Stimulated activated CD8-positive, alpha-beta memory T cell treated with anti-CD3 and anti-CD28 coated beads, Interleukin-2, amount 100 ng/mL, for 1 hour (primary cell): ENCODE data around the gene STK39.
"Not testable (repeated sequence)": the region's sequence is repeated elsewhere in the genome, so short reads cannot be mapped to it uniquely, and the experiment has no call there.

Experiments used
- DNase-seq, 2 donors: peaks; one replicate each; pipeline ENCODE4 v3.0.0-alpha.2; 2020; ENCODE audit warnings: low read depth in 2 of 2

STK39 gene

GRCh38 chr2:168087401-168087800, 160.0 kb downstream of the STK39 start:
- DNase-seq = no peak

DNA sequence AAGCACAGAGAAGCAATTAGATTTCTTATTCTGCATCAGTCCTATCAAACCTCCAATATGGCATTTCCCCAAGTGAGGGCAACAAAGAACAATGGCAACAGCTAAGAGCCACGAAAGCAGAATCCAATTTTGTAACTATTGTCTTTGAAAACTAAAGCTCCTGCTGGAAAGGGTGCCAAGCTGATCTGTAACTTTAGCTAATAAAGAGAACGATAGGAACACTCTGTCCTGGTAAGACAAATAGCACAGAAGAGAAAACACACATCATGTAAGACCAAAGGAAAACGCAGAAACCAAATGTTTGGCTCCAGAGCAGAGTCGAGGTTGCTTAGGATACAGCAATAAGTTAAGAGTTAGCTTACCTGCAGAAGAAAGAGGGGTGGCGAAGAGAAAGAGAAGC, 160.5 kb downstream of the STK39 start:
- no peak for DNase-seq

GRCh38 chr2:168085801-168086361, 161.5 kb downstream of the STK39 start:
- no peak for DNase-seq

- DNase-seq = no peak
Observed at GRCh38 chr2:168084288-168084687, 163.1 kb downstream of the STK39 start.

GRCh38 chr2:168081452-168081851, 165.9 kb downstream of the STK39 start:
- DNase-seq = not testable (repeated sequence)

GRCh38 chr2:168079236-168079635, 168.2 kb downstream of the STK39 start:
- DNase-seq = no peak

- DNase-seq = no peak
Observed at GRCh38 chr2:168076731-168077130, 170.7 kb downstream of the STK39 start.

GRCh38 chr2:168075446-168075845, 171.9 kb downstream of the STK39 start:
- DNase-seq = no peak

DNA sequence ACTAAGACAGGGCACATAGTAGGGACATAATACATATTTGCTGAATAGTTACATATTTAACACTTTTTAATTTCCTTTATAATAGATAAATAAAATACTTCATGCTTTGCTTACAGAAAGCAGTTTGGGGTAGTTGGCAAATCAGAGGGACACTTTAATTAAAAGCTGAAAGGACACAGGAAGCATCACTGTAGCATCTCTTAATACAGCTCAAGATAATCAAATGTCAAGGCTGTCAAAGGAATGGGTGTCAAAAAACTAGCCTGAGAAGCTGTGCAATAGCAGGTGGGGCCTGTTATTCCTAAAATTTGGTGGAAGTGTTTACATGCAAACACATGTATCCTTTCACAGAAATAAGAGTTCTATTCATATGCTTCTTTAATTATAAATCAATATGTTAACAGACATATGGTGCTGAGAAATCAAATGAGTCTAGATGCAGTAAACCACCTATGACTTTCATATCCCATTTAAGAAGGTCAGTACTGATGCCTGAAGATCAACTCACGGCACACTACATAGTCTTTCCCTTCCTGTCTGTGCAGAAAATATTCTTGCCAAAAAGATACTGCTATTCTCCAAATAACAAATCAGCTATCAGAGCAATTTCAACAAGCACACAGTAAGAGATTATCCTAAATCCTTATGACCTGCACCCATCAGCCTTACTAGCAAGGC, 174.6 kb downstream of the STK39 start:
- DNase-seq = no peak

- DNase-seq = no peak
Observed at GRCh38 chr2:168064011-168064998, 183.1 kb downstream of the STK39 start.

DNA sequence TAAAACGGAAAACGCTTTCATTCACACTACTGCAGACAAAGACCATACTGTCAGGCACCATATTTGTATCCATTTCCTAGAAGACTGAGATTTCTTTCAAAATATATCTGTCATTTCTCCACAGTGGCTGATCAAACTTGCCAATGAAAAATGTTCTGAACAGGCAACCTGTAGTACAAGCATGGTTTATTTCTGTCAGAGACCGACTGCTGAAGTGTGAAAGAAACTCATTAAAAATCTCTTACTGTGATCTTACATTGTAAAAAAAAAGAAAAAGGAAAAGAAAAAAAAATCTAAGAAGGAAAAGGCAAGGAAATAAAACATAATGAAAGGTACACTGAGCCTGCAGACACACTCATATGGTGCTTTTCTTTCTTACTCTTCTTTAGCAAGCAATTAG, 184.5 kb downstream of the STK39 start:
- DNase-seq = no peak

- DNase-seq = no peak
Observed at GRCh38 chr2:168062054-168062453, 185.3 kb downstream of the STK39 start.

DNA sequence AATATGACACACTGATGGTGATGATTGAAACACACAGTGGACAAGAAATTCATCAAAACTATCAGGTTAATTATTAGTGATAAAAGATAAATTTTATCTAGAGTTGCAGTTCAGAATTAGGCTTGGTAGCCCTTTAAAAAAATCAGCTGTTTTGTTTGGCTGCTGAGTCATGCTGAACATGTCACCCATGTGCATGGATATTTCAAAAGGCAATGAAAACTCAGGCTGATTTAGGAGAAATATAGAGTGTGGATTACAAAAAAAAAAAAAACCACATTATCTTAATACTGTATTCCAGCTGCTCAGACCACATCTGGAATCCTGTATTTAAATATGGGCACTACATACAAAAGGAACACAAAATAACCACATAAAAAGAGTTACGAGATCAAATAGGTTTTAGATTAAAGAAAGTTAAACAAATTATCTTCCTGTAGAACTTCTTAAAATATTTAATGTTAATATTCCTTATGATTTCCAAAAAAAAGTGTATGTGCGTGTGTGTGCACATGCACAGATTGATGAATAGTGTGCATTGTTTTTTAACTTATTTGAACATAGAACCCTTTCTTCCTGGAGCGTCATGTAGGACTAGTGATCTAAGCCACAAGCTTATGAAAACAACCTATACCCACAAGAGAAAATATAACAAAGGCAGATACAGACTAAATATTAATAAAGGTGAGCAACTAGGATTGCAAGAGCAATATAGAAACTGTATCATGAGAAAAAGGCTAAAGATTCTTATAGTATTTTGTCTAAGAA, 186.2 kb downstream of the STK39 start:
- no peak for DNase-seq

GRCh38 chr2:168059758-168060157, 187.6 kb downstream of the STK39 start:
- DNase-seq = no peak

GRCh38 chr2:168058675-168059074, 188.7 kb downstream of the STK39 start:
- no peak for DNase-seq

DNA sequence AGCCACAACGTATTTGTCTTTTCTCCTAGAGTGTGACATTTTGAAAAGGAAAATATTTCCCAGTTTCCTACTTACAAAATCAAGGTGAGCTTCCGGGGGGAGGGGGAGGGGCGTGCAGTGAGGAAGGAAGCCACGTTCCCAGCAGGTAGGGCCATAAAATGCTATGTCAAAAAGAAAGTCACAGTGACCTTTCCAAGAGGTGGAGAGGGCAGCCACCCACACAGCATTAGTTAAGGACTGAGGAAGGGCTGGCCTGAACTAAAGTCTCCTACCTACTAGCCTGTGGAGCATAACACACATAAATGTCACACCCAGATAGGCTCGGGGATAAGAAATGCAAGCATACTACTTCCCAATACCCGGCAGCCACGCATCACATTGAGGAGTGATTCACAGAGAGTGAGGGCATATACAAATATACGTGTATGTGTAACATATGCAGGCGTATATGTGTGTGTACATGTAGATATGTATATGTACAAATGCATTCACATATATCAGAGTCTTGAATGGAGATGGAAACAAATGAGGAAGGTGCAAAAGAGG, 191.1 kb downstream of the STK39 start:
- no peak for DNase-seq

GRCh38 chr2:168054657-168055056, 192.7 kb downstream of the STK39 start:
- no peak for DNase-seq

DNA sequence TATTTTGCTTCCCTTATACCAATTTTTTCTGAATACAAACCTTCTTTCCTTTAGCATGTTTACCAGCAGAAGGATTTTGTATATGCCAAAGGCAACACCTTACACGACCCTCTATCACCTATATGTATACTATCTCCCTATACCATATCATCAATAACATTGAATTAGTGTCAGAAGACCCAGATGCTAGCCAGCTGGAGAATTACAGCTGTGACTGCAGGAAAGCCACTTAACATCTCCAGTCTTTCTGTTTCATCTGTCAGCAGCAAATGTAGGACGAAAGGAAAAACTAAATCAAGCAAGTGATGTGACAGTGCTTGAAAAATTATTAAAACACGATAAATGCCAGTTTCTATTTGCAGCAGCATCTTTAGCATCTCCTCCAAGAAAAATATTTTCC, 193.7 kb downstream of the STK39 start:
- DNase-seq = no peak

DNA sequence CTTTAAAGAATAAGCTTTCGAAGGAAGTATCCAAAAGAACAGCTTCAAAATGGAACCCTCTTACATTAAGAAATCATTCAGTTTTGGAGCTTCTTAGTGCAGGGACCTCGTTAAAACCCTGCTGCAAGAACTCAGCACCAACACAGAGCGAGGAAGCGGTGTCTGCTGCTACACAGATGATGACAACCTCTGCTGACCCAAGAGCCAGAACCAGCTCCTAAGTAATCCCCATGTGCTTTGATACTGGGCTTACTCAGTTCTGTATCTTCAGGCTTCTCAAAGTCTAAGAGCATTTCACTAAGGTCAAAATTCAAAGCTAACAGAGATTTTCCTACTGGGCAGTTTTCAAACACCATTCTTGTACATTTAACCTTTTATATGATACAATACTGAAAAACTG, 194.6 kb downstream of the STK39 start:
- DNase-seq = no peak

DNA sequence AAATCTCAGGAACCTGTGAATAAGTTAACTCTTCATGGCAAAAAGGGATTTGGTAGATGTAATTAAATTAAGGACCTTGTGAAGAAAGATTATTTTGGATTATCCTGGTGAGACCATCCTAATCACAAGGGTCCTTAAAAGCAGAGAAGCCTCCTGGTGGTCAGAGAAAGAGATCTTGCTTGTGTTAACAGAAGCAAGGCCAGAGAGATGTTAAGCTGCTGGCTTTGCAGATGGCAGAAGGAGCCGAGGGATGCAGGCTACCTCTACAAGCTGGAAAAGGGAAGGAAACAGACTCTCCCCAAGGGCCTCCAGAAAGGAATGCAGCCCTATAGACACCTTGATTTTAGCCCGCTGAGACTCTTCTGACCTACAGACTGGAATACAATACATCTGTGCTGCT, 197.0 kb downstream of the STK39 start:
- DNase-seq = no peak

DNA sequence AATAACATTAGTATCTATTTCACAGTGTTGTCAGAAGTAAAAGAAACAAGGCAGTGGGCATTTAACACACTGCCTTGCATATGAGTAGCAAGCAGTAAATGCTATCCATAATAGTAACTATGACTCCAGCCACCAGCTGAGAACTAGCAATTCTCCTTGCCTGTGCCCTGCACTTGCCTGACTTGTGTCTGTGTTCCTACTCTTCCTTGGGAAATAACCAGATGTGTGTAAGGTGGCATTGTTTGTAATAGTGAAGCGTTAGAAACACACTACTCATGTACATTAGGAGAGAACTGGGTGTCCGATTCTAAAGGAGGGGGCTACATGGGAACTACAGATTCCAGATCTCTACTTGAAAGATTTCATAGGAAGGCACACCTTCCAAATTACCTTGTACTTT, 197.8 kb downstream of the STK39 start:
- no peak for DNase-seq
